ENCODE data around the gene ZNF423. TPM values are rescaled to one million over a fixed set of nuclear protein-coding genes. Genes with fewer than 3 reads are reported as not detected.

The ZNF423 gene
- total RNA-seq, 4 donors from 2014 or later: 0.72 to 5.9 (median 1.1) TPM

DNA sequence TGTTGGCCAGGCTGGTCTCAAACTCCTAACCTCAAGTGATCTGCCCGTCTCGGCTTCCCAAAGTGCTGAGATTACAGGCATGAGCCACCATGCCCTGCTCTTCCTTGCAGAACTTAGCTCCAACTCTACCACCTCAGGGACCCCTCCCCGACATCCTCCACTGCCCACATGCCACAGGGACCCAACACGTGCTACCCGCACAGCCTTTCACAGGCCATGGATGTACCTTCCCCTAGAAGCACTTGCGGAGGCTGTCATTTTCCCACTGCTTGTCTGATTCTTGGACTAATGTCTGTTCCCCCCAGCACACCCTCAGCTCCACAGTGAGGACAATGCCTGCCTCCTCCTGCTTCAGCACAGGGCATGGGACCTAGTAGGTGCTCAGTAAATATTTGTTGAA lies 147.4 kb downstream of the ZNF423 start:
- Histone ChIP-seq H3K27me3 (no peaks in the 10 kb centered on the region), H3K27ac (no peak overlapping the region), H3K4me3 (no peak overlapping the region), H3K4me1 (peaks cover 0 to 5% (median 0%) of the 10 kb centered on the region in 3 donors), H3K9me3 (no peaks in the 10 kb centered on the region), H3K36me3 (no peaks in the 10 kb centered on the region)
- TF ChIP-seq POLR2A (IDR thresholded peaks at IDR 0.05) (no peak), CTCF (IDR thresholded peaks at IDR 0.05) (no peak)
- DNase-seq: no peak
- 85 to 98% methylated on average over 5 to 6 of the region's 6 CpGs for WGBS, 2 donors
- intact Hi-C loops (cut with DNase I): no loop called here

GRCh38 chr16:49706620-49707355 lies 149.1 kb downstream of the ZNF423 start:
- TF ChIP-seq POLR2A (IDR thresholded peaks at IDR 0.05) (no peak), CTCF (IDR thresholded peaks at IDR 0.05) (no peak)
- Histone ChIP-seq H3K4me1 (peaks cover 8 to 22% (median 11%) of the 10 kb centered on the region in 3 donors), H3K4me3 (no peak overlapping the region), H3K27me3 (no peaks in the 10 kb centered on the region), H3K9me3 (no peaks in the 10 kb centered on the region), H3K36me3 (no peaks in the 10 kb centered on the region), H3K27ac (no peak overlapping the region)
- DNase-seq: no peak
- 91 to 94% methylated on average over 9 to 11 of the region's 11 CpGs for WGBS, 2 donors
- intact Hi-C loops (cut with DNase I): no loop called here

DNA sequence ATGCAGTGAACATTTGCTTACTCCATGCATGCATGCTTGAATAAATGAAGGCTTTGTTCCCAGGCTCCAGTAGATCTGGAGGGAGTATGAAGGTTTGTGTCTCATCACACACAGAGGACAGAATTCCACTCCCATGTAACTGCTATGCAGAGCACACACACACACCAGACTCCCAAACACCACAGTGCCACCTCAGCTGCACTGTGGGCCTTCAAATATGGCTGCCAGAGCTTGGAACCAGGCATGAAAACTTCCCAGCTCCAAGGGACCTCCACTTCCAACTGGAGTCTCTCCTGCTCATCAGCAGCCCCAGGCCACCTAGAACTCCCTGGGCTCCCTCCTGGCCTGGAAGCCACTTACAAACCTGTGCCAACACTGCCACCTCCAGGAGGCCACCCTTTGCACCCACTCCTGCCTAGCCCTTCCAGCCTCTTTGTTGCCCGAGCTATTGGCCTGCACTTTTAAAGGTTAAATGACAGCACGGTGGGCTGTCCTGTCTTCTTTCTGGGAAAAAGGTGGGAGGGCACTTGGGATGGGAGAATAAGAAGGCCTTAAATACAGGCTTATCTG lies 151.2 kb downstream of the ZNF423 start:
- Histone ChIP-seq H3K4me1 (peaks cover 8 to 43% (median 31%) of the 10 kb centered on the region in 3 donors), H3K4me3 (no peak overlapping the region), H3K27ac (no peak overlapping the region), H3K36me3 (no peaks in the 10 kb centered on the region), H3K27me3 (no peaks in the 10 kb centered on the region), H3K9me3 (no peaks in the 10 kb centered on the region)
- no peak for TF ChIP-seq POLR2A (IDR thresholded peaks at IDR 0.05)
- TF ChIP-seq CTCF (IDR thresholded peaks at IDR 0.05): no peak
- intact Hi-C loops (cut with DNase I): no loop called here
- DNase-seq: no peak
- 93 to 100% methylated on average over 1 to 2 of the region's 2 CpGs for WGBS, 2 donors

DNA sequence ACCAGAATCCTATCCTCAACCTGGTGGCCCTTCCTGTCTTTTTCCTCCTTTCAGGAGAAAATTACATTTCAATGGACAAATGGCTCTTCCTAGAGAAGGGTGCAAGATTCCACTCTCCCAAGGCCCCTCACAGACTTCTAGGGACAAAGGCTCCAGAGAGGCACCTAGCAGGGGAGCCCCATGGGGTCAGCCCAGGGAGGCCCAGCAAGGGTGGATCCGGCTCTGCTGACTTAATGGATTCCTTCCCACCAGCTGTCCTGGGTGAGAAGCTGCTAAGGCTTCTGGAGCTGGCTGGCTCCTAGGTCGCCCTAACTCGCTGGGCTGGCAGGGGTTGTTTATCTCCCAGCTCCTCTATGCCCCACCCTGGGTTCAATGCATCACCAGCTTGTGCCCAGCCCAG lies 152.4 kb downstream of the ZNF423 start:
- intact Hi-C loops (cut with DNase I): no loop called here
- Histone ChIP-seq H3K27me3 (peaks cover 0 to 1% (median 0%) of the 10 kb centered on the region in 4 donors), H3K9me3 (no peaks in the 10 kb centered on the region), H3K36me3 (no peaks in the 10 kb centered on the region), H3K4me3 (no peak overlapping the region), H3K4me1 (peaks cover 12 to 55% (median 38%) of the 10 kb centered on the region in 3 donors), H3K27ac (peak overlapping the region in 1 of 4 donors; percentile 79)
- TF ChIP-seq POLR2A (IDR thresholded peaks at IDR 0.05) (no peak), CTCF (IDR thresholded peaks at IDR 0.05) (no peak)
- WGBS, 2 donors: no CpG with 5 or more reads among the region's 3 CpGs
- no peak for DNase-seq

GRCh38 chr16:49701789-49702494 lies 154.0 kb downstream of the ZNF423 start:
- Histone ChIP-seq H3K4me1 (peaks cover 12 to 57% (median 38%) of the 10 kb centered on the region in 3 donors), H3K36me3 (no peaks in the 10 kb centered on the region), H3K27ac (peak overlapping the region; percentile 45 to 79 (median 64)), H3K4me3 (peak overlapping the region in 2 of 4 donors; percentile 1 to 21), H3K9me3 (no peaks in the 10 kb centered on the region), H3K27me3 (peaks cover 0 to 5% (median 0%) of the 10 kb centered on the region in 4 donors)
- intact Hi-C loops (cut with DNase I): no loop called here
- DNase-seq: no peak
- no peak for TF ChIP-seq CTCF (IDR thresholded peaks at IDR 0.05)
- 9 to 50% methylated on average over 1 to 8 of the region's 15 CpGs for WGBS, 2 donors
